K562 (cell line): ENCODE results near the gene WDR46. TPM values are rescaled to one million over a fixed set of nuclear protein-coding genes. Genes with fewer than 3 reads are reported as not detected.

Experiments
- CCAR2 ChIP-seq: fragments of 200-400 bp; formaldehyde crosslinking; IDR thresholded peaks from 2 replicates; pipeline ENCODE4 v1.6.1; 2017; ENCODE audit warnings: mild to moderate bottlenecking, low read depth, low read length
- CXXC5 ChIP-seq: fragments of 250-450 bp; sonication (Bioruptor Pico); IDR thresholded peaks from 2 replicates; pipeline ENCODE4 v1.8.0; 2022; ENCODE audit warnings: inconsistent platforms, mild to moderate bottlenecking, moderate library complexity
- MAZ ChIP-seq, 2 experiments: fragments of 450-650 bp in 1 of 2; sonication (generic) in 1 of 2; formaldehyde crosslinking; IDR thresholded peaks in 1 of 2; conservative IDR thresholded peaks in 1 of 2; 2 replicates each; pipeline versions ENCODE4 v1.4.0 to v1.5.0; 2020; ENCODE audit warnings: mild to moderate bottlenecking in 1 of 2, missing genetic modification reagents in 1 of 2
- NFE2L1 ChIP-seq: fragments of 450-650 bp; IDR thresholded peaks from 2 replicates; pipeline ENCODE4 v1.6.1; 2016; ENCODE audit warnings: missing genetic modification characterization, low read depth, mild to moderate bottlenecking, missing compliant biosample characterization, moderate library complexity, borderline replicate concordance
- POLR2B ChIP-seq: fragments of 450-650 bp; IDR thresholded peaks from 2 replicates; pipeline ENCODE4 v1.6.1; 2018; ENCODE audit warnings: low read depth; ENCODE audit not compliant: partially characterized antibody
- REST ChIP-seq, 2 experiments: fragments of 450-650 bp; formaldehyde crosslinking in 1 of 2; IDR thresholded peaks; 2 replicates each; pipeline versions ENCODE4 v1.4.0 to v1.6.1; 2014 to 2020; ENCODE audit warnings: mild to moderate bottlenecking in 2 of 2, borderline replicate concordance in 1 of 2, low read depth in 1 of 2
- SRSF9 ChIP-seq: fragments of 200-400 bp; formaldehyde crosslinking; IDR thresholded peaks from 2 replicates; pipeline ENCODE4 v1.6.1; 2017; ENCODE audit warnings: low read depth, low read length, borderline replicate concordance
- ZNF143 ChIP-seq: sonication (generic); formaldehyde crosslinking; IDR thresholded peaks from 2 replicates; pipeline ENCODE4 v1.9.0; 2022; ENCODE audit warnings: mild to moderate bottlenecking, missing genetic modification reagents
- ZNF146 ChIP-seq: IDR thresholded peaks from one replicate; pipeline ENCODE4 v1.6.1; 2018; ENCODE audit warnings: missing compliant biosample characterization; ENCODE audit not compliant: unreplicated experiment
- ZNF224 ChIP-seq: sonication (generic); formaldehyde crosslinking; IDR thresholded peaks from 2 replicates; pipeline ENCODE4 v1.8.0; 2022; ENCODE audit warnings: mild to moderate bottlenecking, missing genetic modification reagents
- ZNF830 ChIP-seq: fragments of 250-450 bp; sonication (Bioruptor Pico); IDR thresholded peaks from 2 replicates; pipeline ENCODE4 v1.5.0; 2021; ENCODE audit warnings: mild to moderate bottlenecking
- polyA plus RNA-seq, 8 experiments: library from polyadenylated mRNA; depleted of rRNA in 4 of 8; stranded (reverse) in 5 of 8; unstranded in 3 of 8; fragments of >200 nt; fragmentation: Nextera tagmentation in 2 of 8; fragmentation: Illumina TruSeq in 1 of 8; extraction: Ambion mirVana in 2 of 8; extraction: Trizol in 1 of 8; gene quantifications; 2 replicates each; pipeline versions ENCODE4 v1.2.1 to v1.2.3, GENCODE V29; 2011 to 2014; ENCODE audit warnings: inconsistent platforms in 1 of 8, missing spikeins in 1 of 8
- total RNA-seq, 7 experiments: library from RNA; depleted of rRNA in 6 of 7; stranded (reverse); fragments of >200 nt in 6 of 7; fragmentation: Illumina TruSeq in 2 of 7; extraction: Trizol in 2 of 7; gene quantifications; 2 replicates each; pipeline versions ENCODE4 v1.2.1 to v1.2.3, GENCODE V29; 2011 to 2021; ENCODE audit warnings: low replicate concordance in 1 of 7

Gene WDR46
- total and polyA plus RNA-seq, 9 of the 15 experiments (the other 6 are each of a cell fraction or from before 2014, with no cell fraction given): 8.9 to 146 (median 93.1) TPM

DNA sequence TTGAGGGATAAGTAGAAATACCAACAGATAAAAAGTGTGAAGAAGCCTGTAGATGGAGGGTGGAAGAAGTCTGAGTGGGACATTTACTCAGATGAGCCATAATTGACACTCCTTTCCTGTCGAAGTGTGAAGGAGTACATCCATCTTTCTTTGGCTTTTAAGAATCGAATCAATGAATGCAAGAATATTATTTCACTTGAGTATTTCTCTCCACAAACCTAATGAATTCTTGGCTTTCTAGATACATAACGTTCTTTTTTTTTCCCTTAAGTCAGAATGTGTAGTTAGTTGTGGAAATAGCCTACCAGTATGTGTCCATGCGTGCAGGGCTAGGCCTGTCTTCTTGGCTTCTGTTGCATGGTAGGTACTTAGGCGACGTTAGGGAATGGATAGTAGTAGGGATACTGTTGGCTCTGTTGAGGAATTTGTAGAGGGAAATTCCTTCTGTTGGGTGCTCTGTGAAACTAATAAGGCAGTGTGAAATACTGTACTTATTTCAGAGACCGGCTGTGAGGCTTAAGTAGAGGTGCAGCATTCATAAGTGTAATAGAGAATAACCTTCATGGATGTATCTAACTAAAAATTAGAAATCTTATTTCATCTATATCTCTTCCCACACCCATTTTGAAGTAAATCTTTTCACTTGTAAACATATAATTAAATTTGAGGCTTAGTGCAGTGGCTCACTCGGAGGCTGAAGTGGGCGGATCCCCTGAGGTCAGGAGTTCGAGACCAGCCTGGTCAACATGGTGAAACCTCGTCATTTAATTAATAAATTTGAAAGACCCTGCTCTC, 15.7 kb downstream of the WDR46 start (continued):
- peak; percentile 23 for TF ChIP-seq POLR2B
- no peak for TF ChIP-seq REST (IDR thresholded peaks at IDR 0.05; ENCODE audit: borderline replicate concordance)
- no peak for TF ChIP-seq REST (CRISPR knock-in tag; IDR thresholded peaks at IDR 0.05; ENCODE audit: low read depth)
- TF ChIP-seq CXXC5 (CRISPR knock-in tag): no peak
- TF ChIP-seq ZNF143 (CRISPR knock-in tag): no peak
- TF ChIP-seq ZNF830 (CRISPR knock-in tag): no peak
- TF ChIP-seq SRSF9: no peak
- TF ChIP-seq ZNF146 (CRISPR knock-in tag): no peak
- no peak for TF ChIP-seq NFE2L1 (tag)
- TF ChIP-seq MAZ (CRISPR knock-in tag; conservative IDR thresholded peaks at IDR 0.05 in 1 of 2, IDR thresholded peaks at IDR 0.05 in 1 of 2): 0 out of 4 replicates have a peak, but pooled peaks of 1 of the 2 experiments have one; percentile 14
- no peak for TF ChIP-seq CCAR2
- TF ChIP-seq ZNF224: no peak
